Measurements from ENCODE around the gene APC. TPM values are rescaled to one million over a fixed set of nuclear protein-coding genes. Genes with fewer than 3 reads are reported as not detected.

The APC gene
- total RNA-seq, 1 experiment from 2014 or later = 47.6 TPM

DNA sequence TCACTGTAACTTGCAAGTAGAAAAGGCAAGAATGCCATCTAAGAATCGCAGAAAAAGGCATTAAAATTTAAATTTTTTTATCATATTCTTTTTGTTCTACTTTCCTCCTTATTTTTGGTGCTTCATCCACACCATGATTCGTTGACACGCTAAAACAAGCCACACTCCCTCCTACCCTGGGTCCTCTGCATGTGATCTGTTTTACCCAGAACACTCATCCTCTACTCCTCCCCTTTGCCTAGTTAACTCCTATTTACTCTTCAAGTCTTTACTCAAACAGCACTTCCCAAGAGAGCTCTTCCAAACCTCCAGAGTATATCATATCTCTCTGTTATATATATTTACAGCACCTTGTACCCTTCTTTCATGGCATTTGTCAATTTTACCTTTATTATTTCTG lies 62.0 kb downstream of the APC start:
- BruUV-seq (replicated peaks) = no TSS peak
- Mint-ChIP-seq H3K4me1 (ENCODE audit: low read depth, unreplicated experiment) (peaks cover 17% of the 10 kb centered on the region), H3K27ac (ENCODE audit: unreplicated experiment) (no peak overlapping the region), H3K4me3 (ENCODE audit: low read depth, unreplicated experiment) (no peak overlapping the region), H3K27me3 (ENCODE audit: unreplicated experiment) (no peaks in the 10 kb centered on the region), H3K36me3 (ENCODE audit: insufficient read depth, unreplicated experiment) (peaks cover 4% of the 10 kb centered on the region), H3K9me3 (ENCODE audit: low read depth, unreplicated experiment) (no peaks in the 10 kb centered on the region)
- no peak for DNase-seq
- TF ChIP-seq, protein P1, sequence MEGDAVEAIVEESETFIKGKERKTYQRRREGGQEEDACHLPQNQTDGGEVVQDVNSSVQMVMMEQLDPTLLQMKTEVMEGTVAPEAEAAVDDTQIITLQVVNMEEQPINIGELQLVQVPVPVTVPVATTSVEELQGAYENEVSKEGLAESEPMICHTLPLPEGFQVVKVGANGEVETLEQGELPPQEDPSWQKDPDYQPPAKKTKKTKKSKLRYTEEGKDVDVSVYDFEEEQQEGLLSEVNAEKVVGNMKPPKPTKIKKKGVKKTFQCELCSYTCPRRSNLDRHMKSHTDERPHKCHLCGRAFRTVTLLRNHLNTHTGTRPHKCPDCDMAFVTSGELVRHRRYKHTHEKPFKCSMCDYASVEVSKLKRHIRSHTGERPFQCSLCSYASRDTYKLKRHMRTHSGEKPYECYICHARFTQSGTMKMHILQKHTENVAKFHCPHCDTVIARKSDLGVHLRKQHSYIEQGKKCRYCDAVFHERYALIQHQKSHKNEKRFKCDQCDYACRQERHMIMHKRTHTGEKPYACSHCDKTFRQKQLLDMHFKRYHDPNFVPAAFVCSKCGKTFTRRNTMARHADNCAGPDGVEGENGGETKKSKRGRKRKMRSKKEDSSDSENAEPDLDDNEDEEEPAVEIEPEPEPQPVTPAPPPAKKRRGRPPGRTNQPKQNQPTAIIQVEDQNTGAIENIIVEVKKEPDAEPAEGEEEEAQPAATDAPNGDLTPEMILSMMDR (IDR thresholded peaks at IDR 0.05; ENCODE audit: unreplicated experiment) = no peak
- CTCF ChIA-PET = no interaction called here
- intact Hi-C loops (cut with micrococcal nuclease; ENCODE audit: unreplicated experiment) = no loop called here

DNA sequence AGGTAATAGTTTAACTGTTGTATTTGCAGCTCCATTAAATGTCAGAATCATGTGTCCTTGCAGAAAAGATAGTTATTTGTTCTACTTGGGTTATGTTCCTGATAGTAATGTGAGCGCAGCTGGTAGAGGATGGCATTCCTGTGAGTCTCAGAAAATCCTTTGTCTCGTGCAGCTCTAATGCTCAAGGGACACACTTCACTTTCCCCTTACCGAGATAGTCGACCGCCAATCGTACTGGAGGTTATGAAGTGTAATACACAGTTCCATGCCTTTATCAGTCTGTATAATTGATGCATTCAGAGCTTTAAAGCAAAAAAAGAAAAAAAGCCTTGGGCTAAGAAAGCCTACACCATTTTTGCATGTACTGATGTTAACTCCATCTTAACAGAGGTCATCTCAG lies 63.2 kb downstream of the APC start:
- DNase-seq = no peak
- peaks cover 4% of the 10 kb centered on the region for H3K36me3 Mint-ChIP-seq (ENCODE audit: insufficient read depth, unreplicated experiment)
- no peak overlapping the region for H3K27ac Mint-ChIP-seq (ENCODE audit: unreplicated experiment)
- CTCF ChIA-PET = no interaction called here
- peaks cover 10% of the 10 kb centered on the region for H3K4me1 Mint-ChIP-seq (ENCODE audit: low read depth, unreplicated experiment)
- intact Hi-C loops (cut with micrococcal nuclease; ENCODE audit: unreplicated experiment) = no loop called here
- TF ChIP-seq, protein P1 (IDR thresholded peaks at IDR 0.05; ENCODE audit: unreplicated experiment) = no peak
- no peak overlapping the region for H3K4me3 Mint-ChIP-seq (ENCODE audit: low read depth, unreplicated experiment)
- no TSS peak for BruUV-seq (replicated peaks)
- H3K27me3 Mint-ChIP-seq (ENCODE audit: unreplicated experiment) = no peaks in the 10 kb centered on the region
- H3K9me3 Mint-ChIP-seq (ENCODE audit: low read depth, unreplicated experiment) = no peaks in the 10 kb centered on the region

DNA sequence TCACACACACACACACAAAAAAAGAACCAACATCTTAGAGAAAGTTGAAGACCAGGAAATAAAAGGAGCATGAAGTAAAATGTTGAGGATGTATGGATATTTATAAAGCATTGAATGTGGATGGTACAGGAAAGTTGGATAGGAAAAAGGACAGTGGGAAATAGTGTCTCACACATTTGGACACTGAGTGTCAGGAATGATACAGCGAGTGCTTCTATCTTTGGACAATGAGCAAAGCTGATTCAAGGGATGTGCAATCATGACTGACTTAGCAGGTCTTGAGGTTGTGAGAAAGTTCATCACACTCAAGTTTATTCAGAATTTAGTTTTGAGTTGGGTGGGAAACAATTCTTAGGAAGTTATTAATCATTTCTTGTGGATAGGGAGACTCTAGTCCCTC lies 73.3 kb downstream of the APC start:
- BruUV-seq (replicated peaks) = no TSS peak
- no peak for DNase-seq
- TF ChIP-seq, protein P1 (IDR thresholded peaks at IDR 0.05; ENCODE audit: unreplicated experiment) = no peak
- intact Hi-C loops (cut with micrococcal nuclease; ENCODE audit: unreplicated experiment) = no loop called here
- no peaks in the 10 kb centered on the region for H3K27me3 Mint-ChIP-seq (ENCODE audit: unreplicated experiment)
- H3K36me3 Mint-ChIP-seq (ENCODE audit: insufficient read depth, unreplicated experiment) = no peaks in the 10 kb centered on the region
- H3K4me1 Mint-ChIP-seq (ENCODE audit: low read depth, unreplicated experiment) = no peaks in the 10 kb centered on the region
- no peaks in the 10 kb centered on the region for H3K9me3 Mint-ChIP-seq (ENCODE audit: low read depth, unreplicated experiment)
- H3K27ac Mint-ChIP-seq (ENCODE audit: unreplicated experiment) = no peak overlapping the region
- CTCF ChIA-PET = no interaction called here
- no peak overlapping the region for H3K4me3 Mint-ChIP-seq (ENCODE audit: low read depth, unreplicated experiment)

DNA sequence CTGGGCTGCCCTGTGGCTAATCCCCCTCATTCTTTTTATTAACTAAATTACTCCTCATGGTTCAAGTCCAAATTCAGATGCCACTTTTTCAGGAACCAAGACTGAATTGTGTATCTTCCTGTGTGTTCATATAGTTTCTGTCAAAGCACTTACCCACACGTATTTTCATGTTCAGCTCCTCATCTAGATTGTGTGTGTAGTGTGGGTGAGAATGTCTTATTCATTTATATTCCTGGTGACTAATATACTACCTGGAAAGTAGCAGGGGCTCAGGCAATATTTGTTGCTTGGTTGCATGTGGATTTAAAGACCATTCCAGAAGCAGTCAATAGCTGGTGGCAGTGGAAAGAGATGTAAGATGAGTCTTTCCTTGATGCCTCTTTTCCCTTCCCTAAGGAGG lies 74.9 kb downstream of the APC start:
- intact Hi-C loops (cut with micrococcal nuclease; ENCODE audit: unreplicated experiment) = no loop called here
- H3K4me3 Mint-ChIP-seq (ENCODE audit: low read depth, unreplicated experiment) = no peak overlapping the region
- H3K27ac Mint-ChIP-seq (ENCODE audit: unreplicated experiment) = no peak overlapping the region
- H3K27me3 Mint-ChIP-seq (ENCODE audit: unreplicated experiment) = no peaks in the 10 kb centered on the region
- no peaks in the 10 kb centered on the region for H3K4me1 Mint-ChIP-seq (ENCODE audit: low read depth, unreplicated experiment)
- CTCF ChIA-PET = no interaction called here
- no peaks in the 10 kb centered on the region for H3K36me3 Mint-ChIP-seq (ENCODE audit: insufficient read depth, unreplicated experiment)
- BruUV-seq (replicated peaks) = no TSS peak
- no peaks in the 10 kb centered on the region for H3K9me3 Mint-ChIP-seq (ENCODE audit: low read depth, unreplicated experiment)
- TF ChIP-seq, protein P1 (IDR thresholded peaks at IDR 0.05; ENCODE audit: unreplicated experiment) = no peak
- no peak for DNase-seq

DNA sequence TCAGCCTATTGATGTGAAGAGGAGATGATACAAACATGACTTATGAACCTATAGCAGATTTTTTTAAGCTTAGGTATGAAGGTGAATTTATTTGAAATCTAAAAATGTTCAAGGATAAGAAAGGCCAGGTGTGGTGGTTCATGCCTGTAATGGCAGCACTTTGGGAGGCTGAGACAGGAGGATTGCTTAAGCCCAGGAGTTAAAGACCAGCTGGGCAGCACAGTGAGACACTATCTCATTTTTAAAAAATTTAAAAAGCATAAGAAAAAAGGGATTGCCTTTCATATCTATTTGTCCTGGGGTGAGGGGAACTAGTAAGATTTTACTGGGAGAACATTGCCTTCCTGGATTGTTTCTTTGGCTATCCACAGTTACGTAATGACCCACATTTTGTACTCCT lies 82.6 kb downstream of the APC start:
- H3K27ac Mint-ChIP-seq (ENCODE audit: unreplicated experiment) = no peak overlapping the region
- no peak for DNase-seq
- no peaks in the 10 kb centered on the region for H3K4me1 Mint-ChIP-seq (ENCODE audit: low read depth, unreplicated experiment)
- TF ChIP-seq, protein P1 (IDR thresholded peaks at IDR 0.05; ENCODE audit: unreplicated experiment) = no peak
- no TSS peak for BruUV-seq (replicated peaks)
- intact Hi-C loops (cut with micrococcal nuclease; ENCODE audit: unreplicated experiment) = no loop called here
- H3K27me3 Mint-ChIP-seq (ENCODE audit: unreplicated experiment) = no peaks in the 10 kb centered on the region
- peaks cover 9% of the 10 kb centered on the region for H3K36me3 Mint-ChIP-seq (ENCODE audit: insufficient read depth, unreplicated experiment)
- CTCF ChIA-PET = no interaction called here
- H3K9me3 Mint-ChIP-seq (ENCODE audit: low read depth, unreplicated experiment) = peaks cover 5% of the 10 kb centered on the region
- no peak overlapping the region for H3K4me3 Mint-ChIP-seq (ENCODE audit: low read depth, unreplicated experiment)
